HG02970 (cell line): ENCODE data around the gene OGG1.
"Not testable (repeated sequence)": the region's sequence is repeated elsewhere in the genome, so short reads cannot be mapped to it uniquely, and the experiment has no call there.

Source experiments
- ATAC-seq: cut with Tn5 transposase; IDR thresholded peaks from one replicate; pipeline ENCODE4 v1.9.1; 2021; ENCODE audit warnings: mild to moderate bottlenecking, moderate library complexity, moderate number of reproducible peaks; ENCODE audit not compliant: unreplicated experiment, low FRiP score

Gene OGG1

DNA sequence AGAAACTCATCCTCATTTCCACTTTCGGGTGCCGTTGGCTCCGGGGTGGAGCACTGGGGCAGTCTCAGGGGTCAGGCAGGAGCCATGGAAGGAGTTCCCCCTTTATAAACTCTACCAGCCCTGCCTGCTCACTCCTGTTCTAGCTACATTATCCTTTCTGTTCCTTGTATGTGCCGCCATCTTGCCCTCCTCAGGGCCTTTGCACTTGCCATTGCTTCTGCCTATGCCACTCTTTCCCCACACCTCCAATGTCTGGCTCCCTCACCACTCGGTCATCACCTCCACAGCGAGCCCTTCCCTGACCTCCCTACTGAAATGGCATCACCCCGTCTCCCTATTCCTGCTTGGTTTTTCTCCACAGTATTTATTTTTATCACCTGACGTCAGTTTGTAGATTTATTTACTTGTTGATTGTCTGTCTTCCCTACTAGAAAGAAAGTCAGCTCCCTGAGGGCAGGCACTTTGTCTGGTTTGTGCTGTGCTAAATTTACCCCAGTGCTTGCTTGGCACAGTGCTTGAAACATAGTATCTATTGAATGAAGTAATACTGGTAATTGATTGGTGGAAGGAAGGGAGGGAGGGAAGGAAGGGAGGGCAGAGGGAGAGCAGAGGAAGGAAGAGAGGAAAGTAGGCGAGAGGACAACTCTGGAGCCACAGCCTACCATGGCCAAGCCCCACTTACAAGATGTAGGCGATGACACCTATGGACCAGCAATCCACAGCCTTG, 11.2 kb downstream of the OGG1 start:
- no peak for ATAC-seq

DNA sequence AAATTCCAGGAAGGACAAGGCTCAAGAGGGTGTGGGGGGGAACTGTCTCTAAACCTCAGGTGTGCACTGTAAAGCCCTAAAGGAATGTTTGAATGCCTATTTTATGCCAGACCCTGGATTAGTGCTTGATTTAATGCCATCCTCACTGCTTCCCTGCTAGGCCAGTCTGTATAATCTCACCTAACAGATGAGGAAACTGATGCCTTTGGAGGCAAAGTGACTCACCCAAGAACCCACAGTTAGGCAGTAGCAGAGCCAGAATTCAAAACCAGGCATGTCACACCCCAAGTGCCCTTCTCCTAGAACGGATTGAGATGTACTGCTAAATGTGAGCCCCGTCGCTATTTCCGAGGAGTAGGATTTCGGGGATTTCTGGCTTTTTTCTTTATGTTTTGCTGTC, 12.2 kb downstream of the OGG1 start:
- no peak for ATAC-seq

DNA sequence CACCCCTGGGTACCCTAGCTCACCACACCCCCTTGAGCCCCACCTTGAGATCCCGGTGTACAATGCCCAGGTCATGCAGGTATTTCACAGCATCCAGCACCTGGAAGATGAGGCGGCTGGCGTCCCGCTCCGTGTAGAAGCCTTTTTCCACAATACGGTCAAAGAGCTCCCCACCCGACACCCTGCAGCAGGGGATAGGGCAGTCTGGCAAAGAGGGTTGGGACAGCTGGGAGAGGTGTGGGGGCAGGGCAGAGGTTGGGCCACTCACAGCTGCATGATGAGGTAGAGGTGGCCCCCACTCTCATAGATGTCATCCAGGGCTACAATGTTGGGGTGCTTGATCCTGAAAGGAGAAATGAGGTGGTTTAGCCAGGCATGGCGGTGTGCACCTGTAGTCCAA, 13.1 kb downstream of the OGG1 start:
- no peak for ATAC-seq

DNA sequence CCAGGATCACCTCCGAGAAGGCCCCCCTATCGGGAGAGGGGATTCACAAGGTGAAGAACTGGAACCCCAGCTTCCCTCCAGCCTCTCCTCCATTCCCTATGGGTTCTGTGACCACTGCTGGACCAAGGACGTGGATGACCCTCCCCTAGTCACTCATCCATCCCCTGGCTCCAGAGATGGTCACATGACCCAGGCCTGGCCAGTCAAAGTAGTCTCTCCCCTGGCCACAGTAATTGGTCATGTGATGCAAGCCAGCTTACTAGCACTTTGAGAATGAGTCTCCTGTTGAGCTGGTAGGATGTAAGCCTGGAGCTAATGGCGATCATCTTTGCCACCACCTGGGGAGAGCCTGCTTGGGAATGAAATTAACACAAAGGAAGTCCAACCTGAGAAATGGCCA, 16.1 kb downstream of the OGG1 start:
- ATAC-seq: no peak

DNA sequence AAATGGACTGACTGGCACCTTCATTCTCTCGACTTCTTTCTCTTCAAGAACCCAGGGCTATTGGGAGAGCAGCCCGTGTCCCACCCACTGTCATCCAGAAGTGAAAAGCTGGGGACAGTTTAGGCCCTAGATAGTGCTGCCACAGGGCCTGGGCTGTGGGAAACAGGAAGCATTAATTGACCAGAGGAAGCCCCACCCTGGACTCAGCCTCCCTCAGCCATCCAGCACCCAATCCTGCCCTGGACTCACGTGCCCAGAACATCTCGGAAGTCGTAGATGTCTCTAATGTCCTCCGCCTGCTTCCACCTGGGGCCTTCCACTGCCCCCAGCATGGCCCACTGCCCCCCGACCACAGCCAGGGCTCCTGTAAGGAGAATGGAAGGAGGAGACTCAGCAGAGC, 17.7 kb downstream of the OGG1 start:
- ATAC-seq: no peak

DNA sequence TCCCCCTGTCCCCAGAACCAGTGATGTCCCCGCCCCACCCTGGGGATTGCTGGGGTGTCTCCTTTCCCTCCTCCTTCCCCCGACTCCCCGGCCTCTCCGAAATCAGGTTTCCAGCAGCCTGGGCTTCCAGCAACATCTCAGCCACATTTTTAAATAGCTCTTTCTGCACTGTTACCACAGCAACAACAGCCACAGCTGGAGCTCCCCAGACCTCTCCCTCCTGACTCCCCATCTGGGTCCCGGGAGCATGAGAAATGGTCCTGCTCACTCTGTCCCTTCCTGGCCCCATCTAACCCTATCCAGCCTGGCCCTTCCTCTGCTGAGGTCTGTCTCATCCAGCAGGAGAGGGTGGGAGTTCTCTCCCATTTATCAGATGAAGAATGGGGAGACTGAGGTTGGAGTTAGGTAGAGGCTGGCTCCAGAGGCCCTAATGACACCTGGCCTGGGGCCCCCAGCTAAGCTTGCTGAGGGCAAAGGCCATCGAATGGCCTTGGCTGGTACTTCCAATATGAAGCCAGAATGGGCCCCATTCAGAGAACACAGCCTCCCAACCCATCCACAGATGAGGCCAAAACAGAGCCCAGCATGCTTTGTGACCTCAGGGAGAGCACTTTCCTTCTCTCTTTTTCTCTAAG, 18.5 kb downstream of the OGG1 start:
- ATAC-seq: no peak

DNA sequence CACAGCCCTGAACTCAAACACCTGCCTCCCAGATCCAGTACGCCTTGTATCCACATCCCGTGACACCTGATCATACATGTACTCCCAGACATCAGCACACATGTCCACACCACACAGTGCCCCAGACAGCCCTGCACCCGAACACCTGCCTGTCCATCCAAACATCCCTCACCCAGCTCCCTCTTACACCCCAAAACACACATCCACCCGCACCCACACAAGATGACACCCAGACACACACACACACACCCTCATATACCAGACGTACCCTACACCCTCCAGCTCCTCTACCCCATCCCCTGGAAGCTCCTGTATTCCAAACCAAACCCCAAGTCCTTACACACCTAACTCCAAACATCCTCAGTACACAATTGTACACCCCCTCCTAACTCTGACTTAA, 19.3 kb downstream of the OGG1 start:
- ATAC-seq: no peak

DNA sequence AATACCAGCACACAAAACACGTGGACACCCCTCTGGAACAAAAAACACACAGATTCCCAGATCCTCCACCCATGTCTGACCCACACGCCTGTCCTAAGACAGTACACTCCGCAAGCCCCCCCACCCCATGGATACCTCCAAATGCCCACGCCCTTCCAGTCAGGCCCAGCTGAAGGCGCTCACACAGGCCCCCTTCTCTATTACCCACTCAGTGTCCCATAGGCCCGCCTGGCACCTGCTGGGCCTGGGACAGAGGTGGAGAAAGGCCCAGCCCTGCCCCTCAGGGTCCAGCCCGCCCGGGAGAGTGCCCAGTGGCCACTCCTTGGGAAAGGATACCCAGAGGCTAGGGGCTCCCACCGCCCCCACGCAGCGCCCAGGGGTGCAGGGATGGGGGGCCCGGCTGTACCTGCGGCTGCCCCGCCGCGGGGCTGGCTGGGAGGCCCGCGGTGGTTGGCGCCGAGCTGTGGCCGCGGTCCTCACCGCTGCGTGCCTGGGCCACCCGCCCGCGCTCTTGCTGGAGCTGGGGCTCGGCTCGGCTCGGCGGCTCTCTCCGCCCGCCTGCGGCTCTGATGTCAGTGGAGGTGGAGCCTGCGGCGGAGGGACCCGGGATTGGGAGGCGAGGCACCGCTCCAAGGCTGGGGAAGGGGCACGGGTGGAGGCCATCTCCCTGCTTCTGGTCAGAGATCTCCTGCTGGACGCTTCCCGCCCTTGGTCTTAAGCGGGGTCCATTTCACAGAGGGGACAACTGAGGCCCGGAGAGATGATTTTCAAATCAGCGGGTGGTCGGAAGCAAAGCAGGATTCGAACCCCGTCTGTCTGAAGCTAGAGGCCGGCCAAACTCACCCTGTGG, 19.9 kb downstream of the OGG1 start, which contains the start of gene CAMK1:
Gene CAMK1, minus strand, starts transcription at position 522 of the 850 bp plus-strand sequence. CDS start 2,198 bp downstream, outside the sequence.
- ATAC-seq: no peak

DNA sequence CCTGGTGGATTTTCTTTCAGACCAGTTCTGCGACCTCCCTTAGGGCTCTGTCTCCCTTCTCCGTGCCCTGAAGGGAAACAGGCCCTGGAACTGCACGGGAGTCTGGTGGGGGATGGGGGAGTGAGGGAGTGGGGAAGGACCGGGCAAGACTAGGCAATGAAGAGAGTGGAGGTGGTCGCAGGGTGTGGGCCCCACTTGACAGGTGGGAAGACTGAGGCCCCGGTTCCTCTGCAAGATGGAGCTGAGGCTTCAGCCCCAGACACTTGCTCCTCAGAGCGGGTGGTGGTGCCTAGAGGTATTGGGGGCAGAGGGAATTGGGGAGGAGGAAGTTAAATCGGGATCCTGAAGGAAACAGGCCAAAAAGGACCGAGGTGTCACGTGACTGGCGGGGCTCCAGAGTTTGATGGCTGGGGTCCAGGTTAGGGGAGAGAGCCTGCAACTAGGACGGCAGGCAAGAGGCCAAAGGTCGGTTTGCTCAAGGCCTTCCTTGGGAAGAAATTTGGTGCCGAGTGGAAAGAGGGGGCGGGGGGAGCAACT, 20.6 kb downstream of the OGG1 start:
- no peak for ATAC-seq

DNA sequence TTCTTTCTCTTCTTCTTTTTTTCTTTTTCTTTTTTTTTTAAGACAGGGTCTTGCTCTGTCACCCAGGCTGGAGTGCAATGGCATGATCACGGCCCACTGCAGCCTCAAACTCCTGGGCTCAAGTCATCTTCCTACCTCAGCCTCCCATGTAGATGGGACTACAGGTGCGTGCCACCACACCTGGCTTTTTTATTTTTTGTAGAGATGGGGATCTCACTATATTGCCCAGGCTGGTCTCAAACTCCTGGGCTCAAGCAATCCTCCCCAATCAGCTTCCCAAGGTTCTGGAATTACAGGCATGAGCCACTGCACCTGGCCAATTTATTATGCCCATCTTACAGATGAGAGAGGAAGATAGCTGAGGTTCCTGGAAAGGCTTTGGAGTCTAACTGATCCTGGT, 21.3 kb downstream of the OGG1 start:
- ATAC-seq: not testable (repeated sequence)

DNA sequence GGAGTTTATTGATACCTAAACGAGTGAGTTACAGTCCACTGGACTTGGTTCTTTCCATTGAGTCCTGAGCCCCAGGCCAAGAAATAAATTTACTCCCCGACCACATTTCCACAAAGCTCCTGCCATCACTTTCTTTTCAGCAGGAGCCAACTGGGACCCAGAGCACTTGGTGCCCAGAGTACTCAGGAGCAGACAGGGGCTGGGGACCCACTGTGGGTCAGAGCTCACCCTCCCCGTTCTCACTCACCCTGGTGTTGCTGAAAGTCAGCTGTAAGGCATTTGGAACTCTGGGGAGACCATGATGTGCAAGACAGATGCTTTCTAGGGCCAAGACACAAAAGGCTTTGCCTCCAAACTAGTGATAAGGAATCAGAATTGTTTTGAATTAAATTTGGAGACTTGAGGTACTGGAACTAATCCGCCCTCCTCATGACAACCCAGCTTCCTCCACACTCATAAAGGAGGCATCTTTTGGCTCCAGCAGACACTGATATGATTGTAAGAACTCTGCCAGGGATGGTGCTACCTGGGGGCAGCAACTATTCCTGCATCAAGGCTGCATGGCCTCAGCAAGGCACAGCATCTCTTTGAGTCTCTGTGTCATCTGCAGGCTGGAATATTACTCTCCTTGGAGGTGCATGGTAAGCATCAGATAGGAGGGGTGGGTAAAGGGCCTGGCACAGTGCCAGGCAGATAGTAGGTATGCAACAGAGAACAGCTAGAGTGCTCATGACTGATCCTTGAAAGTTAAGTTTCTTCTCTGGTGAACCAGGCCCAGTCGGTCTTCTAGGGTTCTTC, 27.3 kb downstream of the OGG1 start:
- no peak for ATAC-seq

DNA sequence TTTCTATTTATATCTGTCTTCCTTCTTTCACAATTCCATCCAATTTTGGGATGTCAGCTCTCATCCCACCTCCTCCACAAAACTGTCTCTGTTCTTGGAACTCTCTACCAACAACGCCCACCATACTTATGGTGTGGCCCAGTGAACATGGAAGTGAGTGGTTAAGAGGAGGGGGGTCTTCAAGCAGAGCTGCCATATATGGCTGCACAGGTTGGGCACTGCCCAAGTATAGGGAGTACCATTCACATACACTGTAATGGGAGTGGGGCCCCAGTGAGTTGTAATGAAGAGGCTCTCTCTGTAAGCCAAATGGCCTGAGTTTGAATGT, 27.9 kb downstream of the OGG1 start:
- no peak for ATAC-seq

DNA sequence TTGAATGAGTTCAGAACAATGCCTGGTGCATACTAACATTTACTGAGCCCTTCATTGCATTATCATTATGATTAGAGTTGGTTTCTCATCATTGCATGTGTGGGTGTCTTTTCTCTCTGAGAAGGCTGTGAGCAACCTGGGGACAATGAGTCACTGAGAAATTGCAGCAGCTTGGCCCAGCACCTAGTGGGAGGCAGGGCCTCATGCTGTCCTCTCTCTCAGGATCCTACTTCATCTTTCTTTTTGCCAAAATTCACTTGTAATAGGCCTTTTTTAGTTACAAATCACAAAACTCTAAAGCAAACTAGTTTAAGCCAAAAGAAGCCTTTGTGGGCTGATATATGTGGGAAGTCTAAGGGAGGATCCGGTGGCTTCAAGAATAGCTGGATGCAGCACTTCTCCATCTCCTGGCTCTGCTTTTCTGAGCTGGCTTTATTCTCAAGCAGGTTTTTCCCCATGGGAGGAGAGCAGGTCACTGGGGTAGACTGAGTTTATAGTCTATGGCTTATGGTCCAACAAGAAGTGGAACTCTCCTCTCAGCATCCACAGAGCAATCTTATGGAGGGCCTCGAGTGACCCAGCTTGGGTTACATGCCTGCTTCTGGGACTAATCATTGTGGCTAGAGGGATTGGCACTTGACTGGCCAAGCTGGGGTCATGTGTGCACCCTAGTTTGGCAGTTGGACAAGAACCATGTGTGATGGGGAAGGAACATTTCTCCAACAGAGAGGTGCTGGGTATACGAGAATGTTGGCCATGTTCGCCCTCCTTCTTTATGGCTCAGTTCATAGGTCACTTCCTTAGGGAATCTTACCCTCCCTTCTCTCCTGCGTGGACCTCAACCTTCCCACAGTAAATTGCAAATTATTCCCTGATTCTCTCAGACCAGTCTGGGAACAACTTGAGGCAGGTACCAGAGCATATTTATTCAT, 28.7 kb downstream of the OGG1 start:
- ATAC-seq: no peak

DNA sequence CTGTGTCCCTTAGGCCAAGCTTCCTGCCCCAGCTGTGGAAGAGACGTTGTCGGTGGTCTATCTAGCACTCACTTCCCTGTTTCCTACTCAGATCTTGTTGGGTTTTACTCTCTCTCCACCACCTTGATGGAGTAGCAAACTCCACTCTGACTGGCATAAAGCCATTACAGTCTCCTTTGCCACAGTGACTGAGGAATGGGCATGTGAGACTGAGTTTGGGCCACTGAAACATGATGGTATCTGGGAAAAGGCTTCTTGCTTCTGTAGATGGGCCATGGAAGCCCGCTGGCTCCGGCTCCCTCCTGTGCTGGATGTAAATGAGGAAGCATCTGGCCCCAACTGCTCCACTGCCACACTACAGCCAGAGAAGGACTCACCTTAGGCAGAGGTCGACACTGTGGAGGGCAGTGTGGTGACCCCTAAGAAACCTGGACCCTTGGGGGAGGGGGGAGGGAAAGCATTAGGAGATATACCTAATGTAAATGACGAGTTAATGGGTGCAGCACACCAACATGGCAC, 29.4 kb downstream of the OGG1 start:
- ATAC-seq: no peak

DNA sequence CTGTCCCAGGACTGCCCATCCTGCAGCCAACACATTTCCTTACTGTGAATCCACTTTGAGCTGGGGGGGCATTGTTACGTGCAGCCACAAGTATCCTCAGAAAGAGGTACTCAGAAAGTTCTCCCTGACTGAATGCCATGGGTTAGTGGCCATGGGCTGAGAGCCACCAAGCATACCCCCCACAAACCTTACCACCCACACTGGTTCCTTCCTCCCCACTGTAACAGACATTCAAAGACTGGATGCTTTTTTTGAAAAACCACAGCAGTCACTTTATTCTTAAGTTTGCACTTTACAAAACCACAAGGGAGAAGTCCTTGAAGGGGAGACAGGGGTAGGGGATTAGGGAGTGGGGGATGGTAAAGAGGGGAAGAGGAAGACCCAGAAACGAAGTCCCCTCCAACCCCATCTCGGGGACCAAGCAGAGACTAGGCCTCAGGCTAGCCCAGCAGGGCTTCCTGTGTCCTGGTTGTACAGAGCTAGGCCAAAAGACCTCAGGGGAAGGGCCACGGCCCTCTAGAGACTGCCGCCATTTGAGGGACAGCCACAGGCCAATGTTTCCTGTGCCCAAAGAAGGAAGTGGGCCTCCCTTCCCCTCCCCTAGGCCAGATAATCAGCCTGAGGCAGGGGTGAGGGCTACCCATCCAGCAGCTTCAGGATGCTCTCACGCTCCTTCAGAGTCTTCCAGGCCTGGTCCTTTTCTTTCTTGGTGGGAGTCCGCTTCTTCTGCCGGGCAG, 30.1 kb downstream of the OGG1 start:
- ATAC-seq: no peak

DNA sequence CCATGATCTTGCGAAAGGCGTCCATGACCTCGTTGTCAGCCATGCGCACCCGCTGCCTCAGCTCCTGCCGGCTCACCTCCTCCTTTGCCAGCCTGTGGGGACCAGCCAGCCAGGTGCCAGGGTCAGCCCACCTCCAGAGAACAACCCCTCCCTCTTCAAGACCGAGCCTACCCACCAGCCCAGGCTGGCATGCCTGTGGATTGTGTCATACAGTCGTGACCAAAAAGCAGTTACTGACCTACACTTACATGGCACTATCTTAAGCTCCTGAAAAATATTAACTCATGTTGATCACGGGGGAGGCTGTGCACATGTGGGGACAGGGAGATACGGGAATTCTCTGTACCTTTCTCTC, 30.7 kb downstream of the OGG1 start:
- no peak for ATAC-seq

DNA sequence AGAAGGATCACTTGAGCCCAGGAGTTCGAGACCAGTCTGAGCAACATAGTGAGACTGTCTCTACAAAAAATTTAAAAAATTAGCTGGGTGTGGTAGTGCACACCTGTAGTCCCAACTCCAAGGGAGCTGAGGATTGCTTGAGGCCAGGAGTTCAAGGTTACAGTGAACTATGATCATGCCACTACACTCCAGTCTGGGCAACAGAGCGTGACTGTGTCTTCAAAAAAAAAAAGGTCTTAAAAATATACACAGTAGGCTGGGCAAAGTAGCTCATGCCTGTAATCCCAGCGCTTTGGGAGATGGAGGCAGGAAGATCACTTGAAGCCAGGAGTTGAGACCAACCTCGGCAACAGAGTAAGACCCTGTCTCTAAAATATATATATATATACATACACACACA, 31.2 kb downstream of the OGG1 start:
- no peak for ATAC-seq

DNA sequence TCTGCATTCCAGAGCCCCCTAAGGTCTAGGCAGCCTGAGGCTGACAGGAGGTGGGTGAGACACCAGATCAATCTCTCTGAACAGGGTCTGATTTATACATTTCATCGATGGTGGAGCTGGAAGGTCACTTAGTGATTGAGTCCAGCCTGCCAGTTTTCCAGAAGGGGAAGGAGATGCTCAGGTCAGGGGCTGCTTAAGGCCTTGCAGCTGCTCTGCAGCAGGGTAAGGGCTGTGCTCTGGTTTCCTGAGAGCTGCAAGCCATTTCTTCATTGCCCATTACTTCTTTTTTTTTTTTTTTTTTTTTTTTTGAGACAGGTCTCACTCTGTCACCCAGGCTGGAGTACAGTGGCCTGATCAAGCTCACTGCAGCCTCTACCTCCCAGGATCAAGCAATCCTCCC, 31.8 kb downstream of the OGG1 start:
- no peak for ATAC-seq
